GM08714 (cell line): ENCODE measurements around the gene SNCA.

Experiments
- H3K4me3 ChIP-seq: fragments of 200-500 bp; sonication (Bioruptor generic); 2 replicates; pipeline ENCODE4 v1.5.1; 2014; ENCODE audit warnings: mild to moderate bottlenecking, low read length, inconsistent platforms
- ZNF274 ChIP-seq: IDR thresholded peaks from 2 replicates; pipeline ENCODE4 v1.6.1; 2012; ENCODE audit warnings: mild to moderate bottlenecking, low read depth, low read length

SNCA gene

DNA sequence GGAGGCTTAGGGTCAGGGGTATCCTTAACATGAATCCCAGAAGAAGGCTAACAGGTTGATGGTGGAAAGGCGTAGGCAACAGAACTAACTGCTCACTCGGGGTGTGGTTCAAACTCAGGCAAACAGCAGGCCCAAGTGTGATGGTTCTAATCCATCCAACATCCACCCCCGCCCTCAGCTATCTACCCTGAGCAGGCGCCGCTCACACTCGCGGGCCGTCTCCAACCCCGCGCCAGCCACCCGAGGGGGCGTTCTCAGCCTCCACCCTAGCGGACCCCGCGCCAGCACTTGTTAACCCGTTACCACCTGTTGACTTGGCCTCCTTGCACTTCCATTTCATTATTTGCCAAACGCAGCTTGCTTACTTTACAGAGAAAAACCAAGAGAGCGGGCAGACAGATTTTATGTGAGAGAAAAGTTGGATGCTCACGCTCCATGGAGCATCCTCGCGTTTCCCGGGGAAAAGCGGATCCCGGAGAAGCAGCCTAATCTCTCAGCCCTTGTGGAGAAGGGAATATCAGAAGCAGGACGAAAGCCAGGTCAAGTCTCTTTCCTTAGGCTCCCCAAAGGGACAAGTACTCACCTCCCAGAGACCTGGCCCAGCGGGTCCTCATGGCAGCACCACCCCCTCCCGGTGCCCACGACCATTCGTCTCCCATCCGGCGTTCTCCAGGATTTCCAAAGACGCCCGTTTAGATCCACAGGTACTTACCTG is 773 bp downstream of the SNCA start:
- 0 out of 2 replicates have a peak overlapping the region, but pooled peaks have one; percentile 60 for H3K4me3 ChIP-seq
- no peak for TF ChIP-seq ZNF274

DNA sequence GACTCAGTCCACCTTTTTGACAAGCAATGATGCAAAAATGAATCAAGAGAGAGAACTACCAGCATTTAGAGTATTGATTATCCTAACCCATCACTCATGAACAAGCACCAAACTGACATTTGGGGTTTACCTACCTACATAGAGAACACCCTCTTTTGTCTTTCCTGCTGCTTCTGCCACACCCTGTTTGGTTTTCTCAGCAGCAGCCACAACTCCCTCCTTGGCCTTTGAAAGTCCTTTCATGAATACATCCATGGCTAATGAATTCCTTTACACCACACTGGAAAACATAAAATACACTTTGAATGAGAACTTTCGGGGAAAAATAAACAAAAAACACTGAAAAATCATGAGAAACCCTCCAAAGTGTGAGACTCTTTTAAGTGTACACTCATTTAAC is 1.5 kb downstream of the SNCA start:
- TF ChIP-seq ZNF274: no peak
- no peak overlapping the region for H3K4me3 ChIP-seq

DNA sequence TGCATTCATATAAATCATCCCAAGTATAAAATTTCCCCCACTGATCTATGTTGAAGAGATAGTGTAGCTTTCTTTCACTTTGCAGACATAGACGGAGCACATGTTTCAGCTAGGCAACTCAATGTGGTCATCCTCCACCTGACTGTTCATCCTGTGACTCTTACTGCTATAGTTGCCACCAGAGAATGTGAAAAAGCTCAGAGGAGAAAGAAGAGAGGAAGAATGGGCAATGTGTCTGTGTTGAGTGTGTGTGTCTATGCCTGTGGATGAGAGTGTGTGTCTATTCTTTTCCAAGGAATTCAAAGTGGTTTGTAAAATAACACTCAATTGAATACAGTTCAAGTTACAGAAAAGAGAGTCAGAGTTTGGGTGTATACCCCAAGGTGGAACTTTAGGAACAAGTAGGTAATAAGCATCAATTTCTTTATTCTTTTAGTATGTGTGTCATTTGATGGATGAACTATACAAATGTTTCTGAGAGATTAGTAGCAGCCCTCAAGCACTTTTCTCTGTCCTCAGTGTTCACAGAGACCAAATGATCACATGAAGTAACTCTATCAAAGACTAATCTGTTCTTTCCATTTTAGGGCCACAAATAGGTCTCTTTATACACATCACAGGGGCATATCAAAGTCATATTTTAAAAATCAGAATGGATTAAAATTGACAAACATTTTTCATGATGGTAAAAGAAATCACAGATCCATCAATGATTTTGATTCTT is 2.3 kb downstream of the SNCA start:
- no peak overlapping the region for H3K4me3 ChIP-seq
- no peak for TF ChIP-seq ZNF274

DNA sequence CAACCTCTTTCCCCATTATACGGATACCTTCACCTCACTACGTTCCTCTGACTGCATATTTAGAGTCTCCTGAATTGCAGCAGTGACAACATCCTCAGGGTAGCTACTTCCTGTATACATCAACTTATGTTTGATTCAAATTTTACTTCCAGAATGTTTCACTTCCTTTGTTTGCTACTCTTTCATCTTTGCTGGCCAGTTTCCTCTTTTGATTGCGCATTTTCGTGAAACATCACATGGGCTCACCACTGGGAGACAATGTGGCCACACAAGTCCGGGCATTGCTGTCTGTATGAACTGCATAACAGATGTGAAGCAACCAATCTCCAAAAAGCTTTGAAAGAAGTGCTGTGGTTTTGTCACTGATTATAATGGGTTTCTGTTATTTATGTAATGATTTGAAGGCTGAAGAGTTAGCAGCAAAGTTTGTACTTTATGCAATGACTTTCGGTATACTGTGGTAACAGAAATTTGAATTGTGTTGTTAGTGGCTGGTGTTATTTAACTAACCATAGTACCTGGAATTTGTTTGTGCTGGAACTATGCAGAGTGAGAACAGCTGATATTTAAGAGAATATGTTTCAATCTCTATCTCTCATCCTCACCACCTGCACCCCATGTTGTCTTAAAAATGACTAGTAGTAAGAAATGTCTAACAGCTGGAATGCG is 7.4 kb downstream of the SNCA start:
- no peak overlapping the region for H3K4me3 ChIP-seq
- no peak for TF ChIP-seq ZNF274

DNA sequence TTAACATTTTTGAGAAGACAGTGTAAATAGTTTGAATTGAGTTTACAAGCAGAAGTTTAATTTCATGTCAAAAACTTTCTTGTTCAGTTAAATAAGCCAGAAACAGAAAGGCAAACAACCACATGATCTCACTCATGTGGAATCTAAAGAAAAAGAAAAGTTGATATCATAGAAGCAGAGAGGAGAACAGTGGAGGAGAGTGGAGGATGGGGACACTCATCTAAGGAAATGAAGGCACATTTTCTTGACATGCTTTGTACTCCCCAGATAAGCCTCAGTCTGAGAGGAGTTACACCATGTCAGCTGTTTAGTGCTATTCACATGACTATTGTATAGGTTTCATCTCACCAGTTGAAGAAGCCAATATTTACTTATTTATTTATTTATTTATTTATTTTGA is 13.5 kb downstream of the SNCA start:
- TF ChIP-seq ZNF274: no peak
- H3K4me3 ChIP-seq: no peak overlapping the region

GRCh38 chr4:89821612-89822011 is 15.3 kb downstream of the SNCA start:
- no peak overlapping the region for H3K4me3 ChIP-seq
- no peak for TF ChIP-seq ZNF274

- no peak for TF ChIP-seq ZNF274
- H3K4me3 ChIP-seq: no peak overlapping the region
These were observed 17.0 kb downstream of the SNCA start for GRCh38 chr4:89820010-89820409.

GRCh38 chr4:89814362-89814761 is 22.6 kb downstream of the SNCA start:
- no peak for TF ChIP-seq ZNF274
- no peak overlapping the region for H3K4me3 ChIP-seq

DNA sequence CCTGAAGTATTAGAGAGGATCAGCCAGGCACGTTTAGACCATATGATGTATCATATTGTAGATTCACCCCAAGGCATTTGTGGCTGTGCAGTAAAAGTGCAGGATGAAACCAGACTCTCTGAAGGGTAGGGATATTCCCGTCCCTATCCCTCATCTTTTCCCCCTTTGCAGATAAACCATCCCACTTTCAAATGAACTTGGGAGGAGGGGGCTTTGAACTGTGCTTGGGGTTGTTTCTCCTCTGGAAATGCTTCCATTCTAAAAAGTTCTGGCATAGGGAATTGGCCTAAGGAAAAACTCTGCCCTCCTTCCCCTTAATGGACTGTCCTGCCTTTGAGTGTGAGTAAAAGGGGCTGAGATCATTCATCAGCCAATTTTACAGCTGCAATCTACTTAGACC is 23.8 kb downstream of the SNCA start:
- no peak for TF ChIP-seq ZNF274
- H3K4me3 ChIP-seq: no peak overlapping the region

DNA sequence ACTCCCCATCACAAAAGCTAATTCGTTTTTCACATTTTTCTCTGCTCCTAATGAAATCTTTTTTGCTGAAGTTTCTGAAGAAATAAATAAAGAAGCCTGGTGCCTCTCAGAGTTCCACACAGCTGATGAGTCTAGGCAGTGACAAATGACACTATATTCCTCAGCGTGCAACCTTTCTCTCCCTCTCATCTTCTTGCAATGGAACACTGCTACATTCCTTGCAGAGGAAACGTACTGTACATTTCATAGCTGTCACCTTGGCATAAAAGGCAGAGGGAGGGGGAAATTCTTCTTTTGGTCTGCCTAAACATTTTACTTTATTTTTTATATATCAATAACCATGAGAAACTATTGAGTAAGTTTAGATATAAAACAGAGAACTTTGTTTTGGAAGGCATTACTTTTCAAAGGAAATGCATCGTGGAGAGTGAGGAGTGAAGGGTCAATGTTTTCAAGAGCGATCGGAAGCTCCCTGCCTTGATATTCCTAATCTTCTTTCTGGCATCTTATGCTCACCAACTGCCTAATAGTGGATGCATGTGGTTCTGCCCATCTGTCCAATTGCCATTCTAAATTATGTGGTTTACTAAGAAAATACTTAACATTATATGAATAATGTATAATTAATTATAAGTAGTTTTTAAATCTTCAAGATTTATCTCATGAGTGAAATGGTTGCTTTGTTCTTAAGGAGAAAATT is 29.4 kb downstream of the SNCA start:
- H3K4me3 ChIP-seq: no peak overlapping the region
- no peak for TF ChIP-seq ZNF274

DNA sequence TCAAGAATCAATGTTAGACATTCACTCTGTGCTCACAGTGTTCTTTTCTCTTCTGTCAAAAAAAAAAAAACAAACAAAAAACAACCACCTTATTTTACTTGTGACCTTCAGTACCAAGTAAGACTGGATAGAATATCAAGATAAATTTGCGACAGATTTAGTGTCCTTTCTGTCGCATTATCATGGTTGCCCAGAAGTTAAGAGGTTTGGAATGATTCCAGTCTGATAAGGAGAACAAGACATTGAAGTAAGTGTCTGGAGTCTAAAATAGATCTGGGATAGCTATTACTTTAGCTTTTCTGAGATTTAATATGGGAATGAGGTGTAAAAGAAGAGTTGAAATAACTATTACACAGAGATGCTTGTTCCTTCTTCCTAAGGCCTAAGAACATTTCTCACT is 31.7 kb downstream of the SNCA start:
- no peak for TF ChIP-seq ZNF274
- H3K4me3 ChIP-seq: no peak overlapping the region

DNA sequence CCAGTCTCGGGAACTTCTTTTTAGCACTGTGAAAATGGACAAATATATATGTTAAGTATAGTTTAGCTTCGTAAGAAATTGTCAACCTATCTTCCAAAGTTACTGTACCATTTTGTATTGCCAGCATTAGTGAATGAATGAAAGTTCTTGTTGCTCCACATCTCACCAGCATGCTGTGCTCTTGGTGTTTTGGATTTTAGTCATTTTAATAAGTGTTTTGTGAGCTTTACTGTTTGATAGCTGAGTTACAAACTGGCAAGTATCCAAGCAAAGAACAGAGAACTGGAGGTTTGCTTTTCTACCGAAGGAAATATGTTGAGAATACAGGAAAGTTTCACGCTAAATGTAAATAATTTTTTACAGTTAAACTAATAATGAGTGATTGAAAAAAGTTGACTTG is 33.0 kb downstream of the SNCA start:
- H3K4me3 ChIP-seq: no peak overlapping the region
- no peak for TF ChIP-seq ZNF274

GRCh38 chr4:89803036-89803435 is 33.9 kb downstream of the SNCA start:
- TF ChIP-seq ZNF274: no peak
- no peak overlapping the region for H3K4me3 ChIP-seq

GRCh38 chr4:89800527-89801103 is 36.3 kb downstream of the SNCA start:
- H3K4me3 ChIP-seq: no peak overlapping the region
- no peak for TF ChIP-seq ZNF274
